Right lobe of liver (tissue), 6 donors: Measurements from ENCODE around the gene CNTN5. TPM values are rescaled to one million over a fixed set of nuclear protein-coding genes. Genes with fewer than 3 reads are reported as not detected.

Experiments used
- ATAC-seq, 4 donors: fragments of 200-7000 bp; cut with Tn5 transposase; one replicate each; pipeline ENCODE4 v1.9.1; 2020; ENCODE audit warnings: mild to moderate bottlenecking in 4 of 4, moderate library complexity in 4 of 4
- DNase-seq, 3 donors: peaks; one replicate each; pipeline ENCODE4 v3.0.0-alpha.2; 2020
- H3K27ac ChIP-seq, 3 donors: fragments of 200-600 bp; one replicate each; pipeline ENCODE4 v1.8.0; 2022
- H3K27me3 ChIP-seq, 2 donors: fragments of 200-600 bp; one replicate each; pipeline ENCODE4 v1.8.0; 2022
- H3K36me3 ChIP-seq, 4 donors: fragments of 200-600 bp; sonication (generic) in 1 of 4; one replicate each; pipeline versions ENCODE4 v1.5.1 to v1.8.0; 2017 to 2022; ENCODE audit warnings: control low read depth in 1 of 4
- H3K4me1 ChIP-seq, 4 donors: fragments of 200-600 bp; sonication (generic) in 1 of 4; one replicate each; pipeline versions ENCODE4 v1.5.1 to v1.8.0; 2017 to 2022; ENCODE audit warnings: control low read depth in 1 of 4
- H3K4me3 ChIP-seq, 3 donors: fragments of 200-600 bp; one replicate each; pipeline ENCODE4 v1.8.0; 2022
- H3K9me3 ChIP-seq, 4 donors: fragments of 200-600 bp; sonication (generic) in 1 of 4; one replicate each; pipeline versions ENCODE4 v1.5.1 to v1.8.0; 2017 to 2022; ENCODE audit warnings: control low read depth in 1 of 4
- POLR2A ChIP-seq: fragments of 450-650 bp; IDR thresholded peaks from one replicate; pipeline ENCODE4 v1.6.1; 2017; ENCODE audit warnings: antibody characterized with exemption, mild to moderate bottlenecking
- WGBS: methylation state at CpG from one replicate; pipeline ENCODE4 v1.1.6; 2018; ENCODE audit warnings: low coverage, low lambda C conversion rate; ENCODE audit not compliant: insufficient coverage; ENCODE audit errors: missing lambda C conversion rate; 5-methylcytosine and 5-hydroxymethylcytosine counted together
- intact Hi-C, 2 donors: fragments of 100-400 bp; cut with DNase I; formaldehyde crosslinking; loops; one replicate each; pipeline versions ENCODE4 v1.11.2 to v1.14.1; 2022
- total RNA-seq, 6 experiments: library from RNA; depleted of rRNA in 2 of 6; stranded (reverse); fragments of >200 nt in 2 of 6; fragmentation: NEBNext Ultra II Directional in 3 of 6; extraction: Animal tissue kit (Norgen Biotek cat#: 25700) in 3 of 6; gene quantifications; one replicate each; pipeline versions ENCODE4 v1.1.0 to v1.2.4, GENCODE V29; 2016 to 2023
- TF ChIP-seq, protein P1 (sequence below), 4 donors: fragments of 200-600 bp in 3 of 4; fragments of 450-650 bp in 1 of 4; IDR thresholded peaks; one replicate each; pipeline versions ENCODE4 v1.5.1 to v1.8.0; 2016 to 2022; ENCODE audit warnings: antibody characterized with exemption in 4 of 4, mild to moderate bottlenecking in 2 of 4
- donor health status: DM: no; HTN: yes; CAD: no.
- donor health status: DM: no; HTN: no; CAD: no.
- donor health status: DM: no; HTN: no; CAD: no.
- donor health status: DM: no; HTN: yes; CAD: no.
- donor health status: DM: no; HTN: yes; CAD: no.

CNTN5 gene
- total RNA-seq, 6 experiments from 2014 or later: 0.13 to 0.19 TPM; not detected in 4

GRCh38 chr11:100338144-100338840 is 1317.5 kb downstream of the CNTN5 start:
- Histone ChIP-seq H3K27ac (no peak overlapping the region), H3K4me3 (no peak overlapping the region), H3K9me3 (no peaks in the 10 kb centered on the region), H3K4me1 (peaks cover 0 to 5% (median 0%) of the 10 kb centered on the region in 4 donors), H3K27me3 (no peaks in the 10 kb centered on the region), H3K36me3 (no peaks in the 10 kb centered on the region)
- DNase-seq: no peak
- intact Hi-C loops: no loop called here
- no peak for ATAC-seq
- TF ChIP-seq, protein P1, sequence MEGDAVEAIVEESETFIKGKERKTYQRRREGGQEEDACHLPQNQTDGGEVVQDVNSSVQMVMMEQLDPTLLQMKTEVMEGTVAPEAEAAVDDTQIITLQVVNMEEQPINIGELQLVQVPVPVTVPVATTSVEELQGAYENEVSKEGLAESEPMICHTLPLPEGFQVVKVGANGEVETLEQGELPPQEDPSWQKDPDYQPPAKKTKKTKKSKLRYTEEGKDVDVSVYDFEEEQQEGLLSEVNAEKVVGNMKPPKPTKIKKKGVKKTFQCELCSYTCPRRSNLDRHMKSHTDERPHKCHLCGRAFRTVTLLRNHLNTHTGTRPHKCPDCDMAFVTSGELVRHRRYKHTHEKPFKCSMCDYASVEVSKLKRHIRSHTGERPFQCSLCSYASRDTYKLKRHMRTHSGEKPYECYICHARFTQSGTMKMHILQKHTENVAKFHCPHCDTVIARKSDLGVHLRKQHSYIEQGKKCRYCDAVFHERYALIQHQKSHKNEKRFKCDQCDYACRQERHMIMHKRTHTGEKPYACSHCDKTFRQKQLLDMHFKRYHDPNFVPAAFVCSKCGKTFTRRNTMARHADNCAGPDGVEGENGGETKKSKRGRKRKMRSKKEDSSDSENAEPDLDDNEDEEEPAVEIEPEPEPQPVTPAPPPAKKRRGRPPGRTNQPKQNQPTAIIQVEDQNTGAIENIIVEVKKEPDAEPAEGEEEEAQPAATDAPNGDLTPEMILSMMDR (IDR thresholded peaks at IDR 0.05): no peak
- no peak for TF ChIP-seq POLR2A
- 74% methylated on average over 6 of the region's 6 CpGs for WGBS

DNA sequence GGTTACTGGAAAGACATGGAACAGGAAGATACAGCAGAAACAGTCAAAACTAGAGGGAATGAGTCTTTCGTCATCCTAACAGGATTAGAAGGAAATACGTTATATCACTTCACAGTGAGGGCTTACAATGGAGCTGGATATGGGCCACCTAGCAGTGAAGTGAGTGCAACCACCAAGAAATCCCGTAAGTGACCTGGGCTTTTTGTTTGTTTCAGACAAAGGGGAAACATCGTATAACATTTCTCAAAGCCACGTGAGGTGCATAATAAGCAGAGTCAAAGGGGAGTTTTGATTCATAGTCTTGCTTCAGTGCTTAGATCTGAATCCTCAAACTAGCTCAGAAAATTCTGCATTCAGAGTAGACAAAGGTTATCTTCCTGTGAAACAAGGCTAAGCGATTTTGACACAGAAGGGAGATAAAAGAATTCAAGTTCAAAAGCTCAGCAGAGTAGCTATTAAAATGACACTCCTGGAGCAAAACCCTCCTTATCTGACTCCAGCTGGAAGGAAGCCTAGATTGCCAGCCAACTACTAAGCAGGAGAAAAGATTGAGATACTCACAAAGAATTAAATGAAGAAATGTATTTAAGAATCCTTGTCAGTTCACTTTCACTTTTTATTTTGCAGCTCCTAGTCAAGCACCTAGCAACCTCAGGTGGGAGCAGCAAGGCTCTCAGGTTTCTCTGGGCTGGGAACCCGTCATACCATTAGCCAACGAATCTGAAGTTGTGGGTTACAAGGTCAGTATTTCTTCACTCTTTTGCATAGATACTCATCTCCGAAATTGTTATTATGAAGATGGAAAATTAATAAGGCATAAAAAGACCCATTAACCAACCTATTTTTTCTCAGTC is 1319.9 kb downstream of the CNTN5 start:
- H3K27me3 ChIP-seq: no peaks in the 10 kb centered on the region
- DNase-seq: no peak
- TF ChIP-seq POLR2A: no peak
- TF ChIP-seq, protein P1 (IDR thresholded peaks at IDR 0.05): no peak
- intact Hi-C loops: no loop called here
- no peak overlapping the region for H3K4me3 ChIP-seq
- H3K36me3 ChIP-seq: no peaks in the 10 kb centered on the region
- H3K9me3 ChIP-seq: no peaks in the 10 kb centered on the region
- peaks cover 0 to 5% (median 0%) of the 10 kb centered on the region in 4 donors for H3K4me1 ChIP-seq
- WGBS: 31% methylated on average over 9 of the region's 9 CpGs
- ATAC-seq: peak in 2 of 4 donors; percentile 28 to 33
- H3K27ac ChIP-seq: no peak overlapping the region

DNA sequence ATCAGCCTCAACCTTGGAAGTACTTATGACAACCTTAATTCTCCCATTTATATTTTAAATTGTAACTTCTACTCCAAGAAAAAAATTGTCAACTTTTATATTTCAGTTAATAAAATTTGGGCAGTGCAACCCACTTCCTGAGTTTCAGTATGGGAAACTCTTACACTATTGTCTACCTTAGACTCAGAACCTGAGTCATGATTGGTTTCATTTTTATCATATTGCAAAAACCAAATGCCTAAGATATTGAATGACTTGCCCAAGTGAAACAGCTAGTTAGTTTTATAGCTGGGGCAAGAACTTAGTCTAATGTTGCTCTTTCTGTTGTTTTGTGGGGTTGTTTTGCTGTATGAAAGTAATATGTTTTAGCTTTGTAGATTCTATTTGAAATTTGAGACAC is 1332.3 kb downstream of the CNTN5 start:
- no peaks in the 10 kb centered on the region for H3K36me3 ChIP-seq
- intact Hi-C loops: no loop called here
- no peak for ATAC-seq
- H3K4me3 ChIP-seq: no peak overlapping the region
- H3K27me3 ChIP-seq: no peaks in the 10 kb centered on the region
- H3K9me3 ChIP-seq: no peaks in the 10 kb centered on the region
- no peaks in the 10 kb centered on the region for H3K4me1 ChIP-seq
- no peak for TF ChIP-seq POLR2A
- TF ChIP-seq, protein P1 (IDR thresholded peaks at IDR 0.05): no peak
- H3K27ac ChIP-seq: no peak overlapping the region
- no peak for DNase-seq

DNA sequence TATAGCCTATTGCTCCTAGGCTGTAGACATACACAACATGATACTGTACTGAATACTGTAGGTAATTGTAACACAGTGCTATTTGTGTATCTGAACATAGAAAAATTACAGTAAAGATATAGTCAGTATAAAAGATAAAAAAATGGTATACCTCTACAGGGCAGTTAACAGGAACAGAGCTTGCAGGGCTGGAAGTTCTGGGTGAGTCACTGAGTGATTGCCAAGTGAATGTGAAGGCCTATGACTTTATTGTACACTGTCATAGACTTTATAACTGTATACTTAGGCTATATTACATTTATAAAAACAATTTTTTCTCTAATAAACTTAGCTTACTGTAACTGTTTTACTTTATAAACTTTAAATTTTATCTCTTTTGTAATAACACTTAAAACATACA is 1334.0 kb downstream of the CNTN5 start:
- no peak overlapping the region for H3K27ac ChIP-seq
- no peaks in the 10 kb centered on the region for H3K4me1 ChIP-seq
- H3K36me3 ChIP-seq: no peaks in the 10 kb centered on the region
- ATAC-seq (no peak), DNase-seq (no peak)
- intact Hi-C loops: no loop called here
- H3K4me3 ChIP-seq: no peak overlapping the region
- no peaks in the 10 kb centered on the region for H3K27me3 ChIP-seq
- no peaks in the 10 kb centered on the region for H3K9me3 ChIP-seq
- TF ChIP-seq POLR2A: no peak
- TF ChIP-seq, protein P1 (IDR thresholded peaks at IDR 0.05): no peak
